Measurements from ENCODE around the gene NFYC. TPM values are rescaled to one million over a fixed set of nuclear protein-coding genes. Genes with fewer than 3 reads are reported as not detected.

NFYC gene
- polyA plus RNA-seq, 10 donors, result 49.9 to 67.8 (median 57.0) TPM

DNA sequence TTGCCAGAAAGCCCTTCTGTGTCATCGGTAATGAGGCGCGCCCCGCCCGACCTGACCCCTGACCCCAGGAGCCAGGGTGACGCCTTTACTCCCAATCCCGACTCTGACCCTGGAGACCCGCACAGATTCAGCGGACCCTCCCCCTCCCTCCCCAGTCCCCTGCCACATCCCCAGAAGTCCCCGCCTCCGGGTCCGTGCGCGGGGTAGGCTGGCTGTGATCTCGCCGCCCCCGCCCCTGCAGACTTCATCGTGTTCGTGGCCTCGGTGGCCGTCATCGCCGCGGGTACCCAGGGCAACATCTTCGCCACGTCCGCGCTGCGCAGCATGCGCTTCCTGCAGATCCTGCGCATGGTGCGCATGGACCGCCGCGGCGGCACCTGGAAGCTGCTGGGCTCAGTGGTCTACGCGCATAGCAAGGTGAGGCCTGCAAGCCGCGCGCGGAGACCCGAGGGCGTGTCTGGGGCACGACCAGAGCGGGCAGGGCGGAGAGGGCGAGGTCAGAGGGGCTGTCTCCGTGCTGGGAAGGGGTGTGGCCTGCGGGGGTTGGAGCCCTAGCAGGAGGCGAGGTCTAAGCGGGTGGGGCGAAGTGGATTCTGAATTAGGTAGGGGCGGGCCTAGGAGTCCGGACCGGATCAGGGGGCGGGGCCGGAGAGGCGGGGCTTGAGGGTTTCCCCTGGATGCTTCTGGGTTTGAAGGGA lies 126.9 kb downstream of the NFYC start:
- DNase-seq, result peak in 1 of 3 donors; percentile 66

DNA sequence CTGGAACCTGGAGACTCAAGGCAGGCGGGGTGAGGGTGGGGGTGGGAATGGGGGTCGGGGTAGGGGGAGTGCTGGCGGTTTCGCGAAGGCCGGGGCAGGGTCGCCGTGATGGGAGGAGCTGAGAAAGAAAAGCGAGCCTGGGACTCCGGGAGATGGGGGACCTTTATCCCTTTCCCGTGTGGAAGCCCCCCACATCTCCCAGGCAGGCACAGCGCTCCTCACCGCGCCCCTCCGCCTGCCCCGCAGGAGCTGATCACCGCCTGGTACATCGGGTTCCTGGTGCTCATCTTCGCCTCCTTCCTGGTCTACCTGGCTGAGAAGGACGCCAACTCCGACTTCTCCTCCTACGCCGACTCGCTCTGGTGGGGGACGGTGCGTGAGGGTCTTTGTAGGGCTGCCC lies 127.6 kb downstream of the NFYC start:
- DNase-seq, result no peak

DNA sequence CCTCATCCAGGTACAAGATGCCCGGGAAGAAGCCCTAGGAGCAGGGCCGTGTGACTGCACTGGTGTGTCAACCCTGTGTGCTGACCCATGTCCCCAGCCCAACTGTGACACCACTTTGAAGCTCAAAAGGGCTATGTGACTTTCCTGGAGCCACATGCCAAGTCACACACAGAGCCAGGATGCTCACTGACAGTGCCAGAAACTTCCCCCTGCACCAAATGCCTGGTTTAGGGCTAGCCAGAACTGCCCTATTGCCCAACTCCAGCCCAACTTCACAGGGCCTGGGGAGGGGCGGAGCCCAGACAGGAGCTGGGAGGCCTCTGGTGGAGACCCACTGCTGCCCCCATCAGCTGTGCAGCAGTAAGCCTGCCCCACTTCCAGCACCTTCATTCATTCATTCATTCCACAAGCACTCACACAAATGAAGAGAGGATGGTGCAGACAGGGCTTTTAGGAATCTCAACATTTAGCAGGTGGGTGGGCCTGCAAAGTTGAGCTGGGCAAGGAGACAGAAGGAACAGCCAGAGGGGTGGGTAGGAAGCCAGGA lies 128.8 kb downstream of the NFYC start:
- no peak for DNase-seq

Other genes starting within 250 kb of the NFYC start
- 1 to 10 TPM; 2.9 to 5.2 (median 3.4) TPM for gene ZFP69B, start 241.2 kb upstream of the NFYC start, polyA plus RNA-seq (ENCODE audit: insufficient read length in 10 of 10)
- gene ZFP69, start 214.4 kb upstream of the NFYC start, polyA plus RNA-seq (ENCODE audit: insufficient read length in 10 of 10), result 1 to 10 TPM; 4.3 to 6.5 (median 5.0) TPM
- 10 to 100 TPM in 1 of 10 donors, 1 to 10 TPM in 9; 6.9 to 10.0 (median 8.5) TPM for gene EXO5, start 182.9 kb upstream of the NFYC start, polyA plus RNA-seq (ENCODE audit: insufficient read length in 10 of 10)
- 1 to 10 TPM; 3.1 to 5.3 (median 4.2) TPM for gene ZNF684, start 160.1 kb upstream of the NFYC start, polyA plus RNA-seq (ENCODE audit: insufficient read length in 10 of 10)
- under 1 TPM; 0.32 to 0.75 (median 0.62) TPM for gene RIMS3, start 26.0 kb upstream of the NFYC start, polyA plus RNA-seq (ENCODE audit: insufficient read length in 10 of 10)
- 10 to 100 TPM in 9 of 10 donors, 1 to 10 TPM in 1; 5.4 to 33.5 (median 21.7) TPM for gene KCNQ4, start 92.1 kb downstream of the NFYC start, polyA plus RNA-seq (ENCODE audit: insufficient read length in 10 of 10)
- gene CITED4, start 170.7 kb downstream of the NFYC start, polyA plus RNA-seq (ENCODE audit: insufficient read length in 10 of 10), result 1 to 10 TPM; 1.1 to 2.6 (median 1.5) TPM